NCI-H226 (cell line): ENCODE data around the gene CNOT4.
"Not testable (repeated sequence)": the region's sequence is repeated elsewhere in the genome, so short reads cannot be mapped to it uniquely, and the experiment has no call there.

Source experiments
- DNase-seq: peaks from one replicate; pipeline ENCODE4 v3.0.0-alpha.2; 2015

CNOT4 gene

DNA sequence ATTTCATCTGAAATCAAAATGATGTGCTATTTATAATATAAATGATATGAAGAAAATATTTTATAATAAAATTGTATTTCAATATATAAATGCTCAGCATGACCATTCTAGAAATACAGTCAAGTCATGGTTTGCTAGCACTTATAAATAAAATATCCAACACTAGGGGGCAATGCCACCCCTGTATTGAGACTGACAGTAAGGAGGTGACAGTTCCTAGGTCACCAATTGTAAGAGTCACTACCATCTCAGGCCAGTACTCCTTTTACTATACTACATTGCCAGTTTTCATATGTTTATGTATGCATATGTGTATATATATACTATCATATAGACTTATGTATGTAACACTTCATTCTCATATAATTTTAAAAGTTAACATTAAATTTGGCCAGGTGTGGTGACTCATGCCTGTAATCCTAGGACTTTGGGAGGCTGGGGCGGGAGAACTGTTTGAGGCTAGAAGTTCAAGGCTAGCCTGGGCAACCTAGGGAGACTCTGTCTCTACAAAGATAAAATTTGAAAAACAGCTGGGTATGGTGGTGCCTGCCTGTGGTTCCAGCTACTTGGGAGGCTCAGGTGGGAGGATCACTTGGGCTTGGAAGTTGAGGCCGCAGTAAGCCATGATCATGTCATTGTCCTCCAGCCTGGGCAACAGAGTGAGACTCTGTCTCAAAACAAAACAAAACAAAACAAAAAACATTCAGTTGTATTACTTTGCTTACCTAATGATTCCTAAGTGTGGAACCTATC lies 2.4 kb upstream of the CNOT4 start:
- DNase-seq = no peak

DNA sequence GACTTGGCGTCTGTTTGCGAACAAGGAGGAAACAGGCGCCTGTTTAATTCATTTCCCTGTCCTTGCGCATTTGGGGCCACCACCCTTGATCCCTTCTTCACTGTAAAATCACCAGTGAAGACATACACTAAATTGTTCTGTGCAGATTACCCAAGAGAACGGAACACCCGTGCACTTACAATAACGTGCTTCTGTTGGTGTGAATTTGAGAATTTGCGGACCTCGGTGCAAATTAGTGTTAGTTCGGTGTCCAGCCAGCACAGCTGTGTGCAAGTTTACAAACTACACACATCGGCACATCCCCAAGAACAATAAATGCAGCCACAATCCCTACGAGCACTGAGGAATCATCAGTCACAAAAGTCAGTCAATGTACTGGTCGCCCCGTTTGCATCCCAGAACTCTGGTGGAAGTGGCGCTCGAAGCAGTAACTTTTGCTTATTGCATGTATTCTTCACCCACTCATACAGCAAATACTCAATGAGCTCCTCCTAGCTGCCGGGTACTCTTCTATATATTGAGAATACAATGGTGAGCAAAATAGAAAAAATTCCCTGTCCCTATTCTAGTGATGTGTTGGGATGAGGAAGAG lies 786 bp upstream of the CNOT4 start:
- DNase-seq = no peak

DNA sequence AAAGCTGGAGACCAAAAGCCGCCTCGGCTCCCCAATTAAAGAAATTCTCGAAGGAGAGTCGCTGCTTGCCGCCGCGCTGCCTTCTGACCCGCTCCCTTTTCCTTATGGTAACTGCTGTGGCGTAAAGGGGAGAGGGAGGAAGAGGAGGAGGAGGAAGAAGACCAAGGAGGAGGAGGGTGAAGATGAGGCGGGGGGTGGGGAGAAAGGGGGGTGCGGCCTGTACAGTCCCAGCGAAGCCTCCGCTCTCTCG lies 388 bp downstream of the CNOT4 start:
- peak; percentile 17 for DNase-seq

DNA sequence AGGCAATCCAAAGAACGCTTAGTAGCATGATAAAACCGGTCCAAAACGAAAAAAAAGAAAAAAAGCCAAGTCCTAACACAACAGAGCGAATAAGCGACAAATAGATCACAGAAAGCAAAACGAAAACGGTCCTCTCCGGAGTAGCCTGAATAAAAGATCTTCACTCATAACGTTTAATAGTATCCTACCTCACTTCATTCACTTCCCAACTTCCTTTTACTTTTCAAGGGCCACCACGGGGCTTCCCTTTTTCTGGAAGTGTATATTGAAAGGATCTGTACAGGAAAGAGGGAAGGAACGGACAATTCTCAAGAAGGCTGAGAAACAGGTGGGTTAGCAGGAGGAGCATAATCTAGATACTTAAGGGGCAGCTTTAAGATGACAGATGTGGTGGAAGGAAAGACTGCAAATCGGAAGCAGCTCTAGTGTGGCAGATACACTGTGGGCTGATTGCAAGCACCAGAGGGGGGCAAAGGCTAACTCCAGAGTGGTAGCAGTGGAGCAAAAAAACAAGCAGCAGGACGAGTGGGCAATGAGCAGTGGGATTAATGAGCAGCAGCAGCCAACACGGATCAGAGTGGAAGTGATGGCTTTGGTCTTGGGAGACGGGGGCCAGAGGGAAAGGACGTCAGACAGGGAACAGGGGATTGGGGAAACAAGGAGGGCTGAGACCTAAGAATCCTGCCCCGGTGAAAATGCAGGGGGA lies 866 bp downstream of the CNOT4 start:
- DNase-seq = no peak

DNA sequence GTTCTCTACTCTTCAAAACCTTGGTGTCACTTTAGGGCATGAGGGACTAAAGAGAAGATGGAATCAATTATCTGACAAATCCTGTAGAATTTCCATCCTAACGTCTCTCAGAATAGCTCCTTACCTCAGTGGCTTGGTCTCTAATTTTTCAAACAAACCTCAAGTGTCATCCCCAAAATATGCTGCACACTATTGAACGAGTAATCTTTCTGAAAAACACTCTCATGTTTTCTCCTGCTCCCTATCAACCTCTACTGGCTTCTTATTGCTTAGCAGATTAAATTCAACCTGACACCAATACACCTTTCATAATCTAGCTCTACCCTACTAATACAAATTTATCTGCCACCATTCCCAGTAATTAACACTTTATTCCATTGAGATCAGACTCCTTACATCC lies 8.5 kb downstream of the CNOT4 start:
- no peak for DNase-seq

DNA sequence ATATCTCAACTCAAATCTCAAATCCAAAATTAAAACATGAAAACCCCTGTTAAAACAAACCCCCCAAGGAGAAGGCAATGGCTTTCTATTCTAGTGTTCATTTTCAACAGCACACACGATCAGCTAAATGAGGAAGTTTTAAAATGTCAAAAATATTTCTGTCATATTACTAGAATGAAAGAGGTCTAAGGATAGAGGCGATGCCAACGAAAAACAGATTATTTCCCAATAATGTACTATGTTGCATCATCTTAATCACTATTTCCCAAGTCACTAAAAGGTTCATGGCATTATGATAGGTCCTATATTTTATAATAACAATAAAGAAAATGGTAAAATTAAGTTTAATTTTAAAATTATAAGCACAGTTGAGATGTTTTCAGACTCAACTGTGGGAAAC lies 10.1 kb downstream of the CNOT4 start:
- no peak for DNase-seq

DNA sequence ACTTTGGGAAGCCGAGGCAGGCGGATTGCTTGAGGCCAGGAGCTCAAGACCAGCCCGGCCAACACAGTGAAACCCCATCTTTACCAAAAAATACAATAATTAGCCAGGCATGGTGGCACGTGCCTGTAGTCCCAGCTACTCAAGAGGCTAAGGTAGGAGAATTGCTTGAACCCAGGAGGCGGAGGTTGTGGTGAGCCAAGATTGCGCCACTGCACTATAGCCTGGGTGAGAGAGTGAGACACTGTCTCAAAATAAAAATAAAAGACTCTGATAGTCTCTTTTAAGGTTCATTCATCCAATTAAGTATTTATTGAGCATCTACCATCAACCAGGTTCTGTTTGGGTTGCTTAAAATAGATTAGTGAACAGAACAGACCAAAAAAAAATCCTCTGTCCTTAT lies 12.7 kb downstream of the CNOT4 start:
- not testable (repeated sequence) for DNase-seq

DNA sequence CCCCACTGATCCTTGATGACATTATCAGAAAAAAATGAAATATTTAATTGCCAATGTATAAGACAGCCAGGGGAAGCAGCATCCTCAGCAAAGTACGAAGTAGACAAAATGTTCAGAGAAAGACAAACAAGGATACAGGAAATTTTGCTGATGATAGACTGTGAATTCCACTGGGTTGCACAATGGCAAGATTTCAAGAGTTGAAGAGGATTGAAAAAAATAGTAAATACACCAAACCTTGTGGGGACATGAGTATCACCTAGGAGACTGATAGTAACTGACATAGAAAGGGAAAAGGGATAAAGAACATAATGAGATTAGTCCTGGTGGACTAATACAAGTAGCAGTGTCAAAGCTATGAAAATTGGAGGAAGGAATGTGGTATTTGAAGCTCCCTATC lies 16.5 kb downstream of the CNOT4 start:
- no peak for DNase-seq

DNA sequence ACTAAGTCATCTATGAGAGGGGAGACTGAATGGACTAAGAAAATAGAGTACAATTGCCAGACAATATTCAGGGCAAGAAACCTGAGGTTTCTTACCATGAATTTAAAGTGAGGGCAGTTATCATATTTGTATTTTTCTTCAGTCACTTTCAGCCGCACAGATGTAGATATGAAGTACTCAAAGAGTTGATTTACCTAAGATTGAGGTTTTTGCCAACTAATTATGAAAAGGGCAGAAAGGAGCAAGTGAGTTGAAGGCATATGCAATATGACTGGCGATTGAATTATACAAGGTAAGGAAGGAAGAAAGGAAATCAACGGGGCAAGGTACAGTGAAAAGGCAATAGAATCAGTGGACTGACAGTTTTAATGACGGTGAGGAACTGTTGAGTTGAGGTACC lies 17.8 kb downstream of the CNOT4 start:
- DNase-seq = no peak

DNA sequence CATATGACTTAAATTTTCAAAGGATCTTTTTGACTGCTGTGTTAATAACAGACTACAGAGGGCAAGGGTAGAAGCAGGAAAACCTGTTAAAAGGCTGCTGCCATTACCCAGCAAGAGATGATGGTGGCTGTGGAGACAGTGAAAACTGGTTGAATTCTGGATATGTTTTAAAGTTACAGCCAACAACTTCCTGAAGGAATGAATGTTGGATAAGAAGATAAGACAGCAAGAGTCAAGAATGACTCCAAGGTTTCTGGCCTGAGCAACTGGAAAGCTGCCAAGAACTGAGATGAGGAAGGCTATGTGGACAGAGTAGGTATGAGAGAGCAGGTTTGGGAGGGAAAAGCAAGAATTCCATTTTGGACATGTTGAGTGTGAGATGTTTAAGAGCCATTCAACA lies 19.1 kb downstream of the CNOT4 start:
- peak; percentile 82 for DNase-seq

DNA sequence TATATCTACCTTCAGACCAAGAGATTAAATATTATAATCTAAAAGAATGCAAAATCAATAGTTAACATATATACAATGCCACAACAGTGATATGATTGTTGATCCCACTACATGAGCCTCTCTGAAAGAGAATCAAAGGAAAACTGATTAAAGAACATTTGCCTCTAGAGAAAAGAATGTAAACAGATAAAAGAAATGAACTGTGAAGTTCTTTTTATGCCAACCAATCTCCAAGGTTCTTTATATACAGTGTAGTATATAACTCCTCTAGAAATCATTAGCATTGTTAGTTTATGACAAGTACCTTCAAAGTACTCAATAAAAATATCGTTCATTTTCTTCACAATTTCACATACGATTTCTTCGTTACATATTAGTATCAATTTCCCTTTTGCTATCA lies 20.1 kb downstream of the CNOT4 start:
- no peak for DNase-seq

DNA sequence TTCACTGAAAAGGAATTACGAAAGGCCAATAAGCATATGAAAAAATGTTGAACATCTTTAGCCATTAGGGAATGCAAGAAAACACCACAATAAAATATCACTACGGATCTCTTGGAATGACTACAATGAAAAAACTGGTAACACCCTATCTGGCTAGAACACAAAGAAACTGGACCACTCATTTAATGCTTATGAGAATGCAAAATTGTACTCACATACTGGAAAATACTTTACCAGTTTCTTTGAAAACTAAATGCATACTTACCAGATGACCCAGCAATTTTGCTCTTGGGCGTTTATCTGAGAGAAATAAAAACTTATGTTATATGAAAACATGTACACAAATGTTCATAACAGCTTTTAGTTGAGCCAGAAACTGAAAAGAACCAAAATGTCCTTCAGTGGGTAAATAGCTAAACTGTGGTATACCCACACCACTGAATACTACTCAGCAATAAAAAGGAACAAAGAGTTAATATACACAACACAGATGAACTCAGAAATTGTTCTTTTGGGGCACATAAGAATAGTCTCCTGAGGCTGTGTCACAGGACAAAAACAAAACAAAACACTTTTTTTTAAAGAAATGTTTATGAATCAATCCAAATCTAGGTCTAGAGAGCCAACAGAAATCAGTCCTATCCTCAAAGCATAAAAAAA lies 23.5 kb downstream of the CNOT4 start:
- no peak for DNase-seq

DNA sequence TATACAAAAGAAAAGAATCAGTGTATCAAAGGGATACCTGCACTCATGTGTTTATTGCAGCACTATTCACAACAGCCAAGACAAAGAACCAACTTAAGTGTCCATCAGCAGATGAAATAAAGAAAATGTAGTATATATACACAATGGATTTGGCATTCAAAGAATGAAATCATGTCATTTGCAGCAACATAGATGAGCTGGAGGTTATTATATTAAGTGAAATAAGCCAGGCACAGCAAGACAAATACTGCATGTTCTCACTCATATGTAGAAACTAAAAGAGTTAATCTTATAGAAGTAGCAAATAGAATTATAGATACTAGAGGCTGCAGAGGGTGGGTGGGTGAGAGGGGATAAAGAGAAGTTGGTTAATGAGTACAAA lies 28.3 kb downstream of the CNOT4 start:
- no peak for DNase-seq

DNA sequence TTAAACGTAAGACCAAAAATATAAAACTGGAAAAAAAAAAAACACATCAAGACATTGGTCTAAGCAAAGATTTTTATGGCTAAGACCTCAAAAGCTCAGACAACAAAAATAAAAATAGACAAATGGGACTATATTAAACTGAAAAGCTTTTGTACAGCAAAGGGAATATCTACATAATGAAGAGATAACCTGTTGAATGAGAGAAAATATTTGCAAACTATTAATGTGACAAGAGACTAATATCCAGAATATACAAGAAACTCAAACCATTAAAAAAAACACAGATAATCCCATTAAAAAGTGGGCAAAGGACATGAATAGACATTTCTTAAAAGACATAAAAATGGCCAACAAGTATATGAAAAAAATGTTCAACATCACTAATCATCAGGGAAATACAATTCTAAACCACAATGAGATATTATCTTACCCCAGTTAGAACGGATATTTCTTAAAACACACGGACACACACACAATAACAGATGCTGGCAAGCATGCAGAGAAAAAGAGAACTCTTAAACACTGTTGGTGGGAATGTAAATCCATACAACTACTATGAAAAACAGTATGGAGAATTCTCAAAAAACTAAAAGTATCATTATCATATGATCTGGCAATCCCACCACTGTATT lies 28.8 kb downstream of the CNOT4 start:
- no peak for DNase-seq

DNA sequence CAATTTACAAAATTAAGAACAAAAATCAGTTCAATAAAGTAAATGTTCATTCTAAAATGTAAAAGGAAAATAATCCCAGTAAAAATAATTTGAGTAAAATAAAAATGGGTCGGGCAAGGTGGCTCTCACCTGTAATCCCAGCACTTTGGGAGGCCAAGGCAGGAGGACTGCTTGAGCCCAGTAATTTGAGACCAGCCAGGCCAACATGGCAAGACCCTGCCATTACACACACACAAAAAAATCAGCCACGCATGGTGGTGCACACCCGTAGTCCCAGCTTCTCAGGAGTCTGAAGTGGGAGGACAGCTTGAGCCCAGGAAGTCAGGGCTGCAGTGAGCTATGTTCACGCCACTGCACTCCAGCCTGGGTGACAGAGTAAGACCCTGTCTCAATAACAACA lies 34.4 kb downstream of the CNOT4 start:
- DNase-seq = no peak

DNA sequence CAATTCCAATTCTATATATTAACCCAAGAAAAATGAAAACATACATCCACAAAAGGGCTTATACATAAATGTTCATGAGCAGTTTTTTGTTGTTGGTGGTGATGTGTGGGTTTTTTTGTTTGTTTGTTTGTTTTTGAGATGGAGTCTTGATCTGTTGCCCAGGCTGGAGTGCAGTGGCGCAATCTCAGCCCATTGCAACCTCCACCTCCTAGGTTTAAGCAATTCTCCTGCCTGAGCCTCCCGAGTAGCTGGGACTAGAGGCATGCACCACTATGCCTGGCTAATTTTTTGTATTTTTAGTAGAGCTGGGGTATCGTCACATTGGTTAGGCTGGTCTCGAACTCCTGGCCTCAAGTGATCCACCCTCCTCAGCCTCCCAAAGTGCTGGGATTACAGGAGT lies 40.2 kb downstream of the CNOT4 start:
- not testable (repeated sequence) for DNase-seq

DNA sequence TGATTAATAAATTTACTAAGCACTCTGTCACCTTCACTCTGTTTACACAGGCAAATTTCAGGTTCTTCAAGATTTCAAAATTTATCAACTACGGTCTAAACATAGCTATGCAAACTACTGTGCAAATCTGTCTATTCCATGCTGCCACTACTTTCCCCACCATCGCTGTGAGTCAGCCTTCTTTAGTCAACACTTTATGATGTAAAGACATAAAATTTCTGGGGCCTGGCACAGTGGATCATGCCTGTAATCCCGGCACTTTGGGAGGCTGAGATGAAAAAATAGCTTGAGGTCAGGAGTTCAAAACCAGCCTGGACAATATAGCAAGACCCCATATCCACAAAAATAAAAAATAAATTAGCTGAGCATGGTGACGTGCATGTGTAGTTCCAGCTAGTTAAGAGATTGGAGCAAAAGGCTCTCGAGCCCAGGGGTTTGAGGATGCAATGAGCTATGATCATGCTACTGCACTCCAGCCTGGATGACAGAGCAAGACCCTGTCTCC lies 42.6 kb downstream of the CNOT4 start:
- DNase-seq = no peak

DNA sequence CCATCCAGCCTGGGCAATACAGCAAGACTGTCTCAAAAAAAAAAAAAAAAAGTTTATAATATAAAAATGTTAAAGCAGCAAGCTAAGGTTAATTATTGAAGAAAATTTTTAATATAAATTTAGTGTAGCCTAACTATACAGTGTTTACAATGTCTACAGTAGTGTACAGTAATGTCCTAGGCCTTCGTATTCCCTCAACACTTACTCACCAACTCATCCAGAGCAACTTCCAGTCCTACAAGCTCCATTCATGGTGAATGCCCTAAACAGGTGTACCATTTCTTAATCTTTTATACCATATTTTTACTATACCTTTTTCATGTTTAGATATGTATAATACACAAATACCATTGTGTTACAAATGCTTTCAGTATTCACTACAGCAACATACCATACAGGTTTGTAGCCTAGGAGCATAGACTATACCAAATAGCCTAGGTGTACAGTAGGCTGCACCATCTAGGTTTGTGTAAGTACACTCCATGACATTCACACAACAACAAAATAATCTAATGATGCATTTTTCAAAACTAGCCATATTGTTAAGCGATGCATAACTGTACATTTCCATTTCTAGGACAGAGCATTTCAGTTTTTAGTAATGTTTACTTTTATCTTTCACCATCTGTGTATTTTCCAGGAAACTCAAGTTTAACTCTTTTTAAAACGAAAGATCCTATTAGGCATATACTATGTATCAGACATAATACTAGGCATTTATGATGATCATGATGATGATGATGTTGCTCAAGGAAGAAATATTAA lies 43.3 kb downstream of the CNOT4 start:
- no peak for DNase-seq

DNA sequence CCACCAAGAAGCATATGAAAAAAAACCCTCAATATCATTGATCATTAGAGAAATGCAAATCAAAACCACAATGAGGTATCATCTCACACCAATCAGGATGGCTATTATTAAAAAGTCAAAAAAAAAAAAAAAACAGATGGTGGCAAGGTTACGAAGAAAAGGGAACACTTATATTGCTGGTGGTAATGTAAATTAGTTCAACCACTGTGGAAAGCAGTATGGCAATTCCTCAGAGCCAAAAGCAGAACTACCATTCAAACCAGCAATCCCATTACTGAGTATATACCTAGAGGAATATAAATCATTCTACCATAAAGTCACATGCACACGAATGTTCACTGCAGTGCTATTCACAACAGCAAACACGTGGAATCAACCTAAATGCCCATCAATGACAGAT lies 46.0 kb downstream of the CNOT4 start:
- DNase-seq = no peak

DNA sequence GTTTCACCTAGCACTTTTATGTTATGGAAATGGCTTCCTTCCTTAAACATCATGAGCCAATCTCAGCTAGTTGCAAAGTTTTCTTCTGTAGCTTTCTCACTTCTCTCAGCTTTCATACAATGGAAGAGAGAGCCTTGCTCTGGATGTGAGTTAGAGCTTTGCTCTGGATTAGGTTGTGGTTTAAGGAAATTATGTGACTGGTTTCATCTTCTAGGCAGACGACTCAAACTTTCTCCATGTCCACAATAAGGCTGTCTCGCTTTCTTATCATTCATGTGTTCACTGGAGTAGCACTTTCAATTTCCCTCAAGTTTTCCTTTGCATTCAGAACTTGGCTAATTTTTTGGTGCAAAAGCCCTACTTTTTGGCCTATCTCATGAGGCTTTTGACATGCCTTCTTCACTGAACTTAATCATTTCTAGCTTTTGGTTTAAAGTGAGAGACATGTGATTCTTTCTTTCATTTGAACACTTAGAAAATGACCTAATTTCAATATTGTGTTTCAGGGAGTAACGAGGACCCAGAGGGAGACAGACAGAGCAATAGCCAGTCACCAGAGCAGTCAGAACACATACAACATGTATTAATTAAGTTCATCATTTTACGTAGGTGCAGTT lies 49.8 kb downstream of the CNOT4 start:
- DNase-seq = no peak

DNA sequence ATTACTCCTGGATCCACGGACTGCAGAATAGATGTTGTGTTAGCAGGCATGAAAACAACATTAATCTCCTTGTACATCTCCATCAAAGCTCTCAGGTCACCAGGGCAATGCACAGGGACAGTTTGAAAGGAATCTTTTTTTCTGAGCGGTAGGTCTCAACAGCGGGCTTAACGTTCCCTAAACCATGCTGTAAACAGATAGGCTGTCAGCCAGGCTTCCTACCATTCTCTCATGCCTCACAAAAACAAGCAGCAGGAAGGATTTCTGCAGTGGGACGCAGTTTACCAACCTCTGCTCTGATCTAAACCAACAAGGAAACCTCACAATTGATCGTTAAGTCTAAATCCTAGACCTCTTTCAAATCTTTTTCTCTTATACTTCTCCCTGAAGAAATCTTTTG lies 50.8 kb downstream of the CNOT4 start:
- no peak for DNase-seq

DNA sequence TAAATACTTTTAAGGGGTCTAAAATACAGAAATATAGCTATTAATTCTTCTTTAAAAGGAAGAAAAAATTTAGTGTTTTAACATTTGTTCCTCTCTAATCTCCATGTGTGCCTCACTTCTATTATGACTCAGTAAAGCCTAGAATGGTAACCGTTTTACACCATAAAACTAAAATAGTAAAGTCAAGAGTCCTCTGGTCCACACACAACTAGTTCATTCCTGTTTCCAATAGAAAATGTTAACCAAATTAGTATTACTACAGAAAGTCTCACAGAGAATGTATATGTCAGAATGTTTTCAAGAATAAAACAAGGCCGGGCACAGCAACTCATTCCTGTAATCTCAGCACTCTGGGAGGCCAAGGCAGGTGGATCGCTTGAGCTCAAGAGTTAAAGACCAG lies 55.8 kb downstream of the CNOT4 start:
- no peak for DNase-seq
